Esophagus (tissue), 2 donors: ENCODE measurements around the gene CNGB1. TPM values are rescaled to one million over a fixed set of nuclear protein-coding genes. Genes with fewer than 3 reads are reported as not detected.
"Not testable (repeated sequence)": the region's sequence is repeated elsewhere in the genome, so short reads cannot be mapped to it uniquely, and the experiment has no call there.

Experiments
- H3K27ac ChIP-seq, 2 donors: one replicate each; pipeline ENCODE4 v1.5.1; 2013; ENCODE audit warnings: low read depth in 2 of 2, mild to moderate bottlenecking in 2 of 2, inconsistent platforms in 1 of 2, low read length in 1 of 2, moderate library complexity in 1 of 2
- H3K27me3 ChIP-seq, 2 donors: one replicate each; pipeline ENCODE4 v1.6.1; 2013; ENCODE audit warnings: low read length in 2 of 2, control low read depth in 1 of 2, mild to moderate bottlenecking in 1 of 2; ENCODE audit not compliant: insufficient read depth in 2 of 2, control insufficient read depth in 1 of 2
- H3K36me3 ChIP-seq, 2 donors: one replicate each; pipeline ENCODE4 v1.6.1; 2013; ENCODE audit warnings: low read length in 1 of 2; ENCODE audit not compliant: control insufficient read depth in 2 of 2, insufficient read depth in 2 of 2
- H3K4me1 ChIP-seq, 2 donors: one replicate each; pipeline ENCODE4 v1.6.1; 2013; ENCODE audit warnings: low read length in 1 of 2; ENCODE audit not compliant: control insufficient read depth in 2 of 2, insufficient read depth in 2 of 2
- H3K4me3 ChIP-seq, 2 donors: one replicate each; pipeline ENCODE4 v1.5.1; 2013; ENCODE audit warnings: low read length in 2 of 2, mild to moderate bottlenecking in 2 of 2, low read depth in 1 of 2, moderate library complexity in 1 of 2
- H3K9me3 ChIP-seq, 2 donors: one replicate each; pipeline ENCODE4 v1.6.1; 2013; ENCODE audit warnings: mild to moderate bottlenecking in 2 of 2, low read depth in 1 of 2, low read length in 1 of 2, moderate library complexity in 1 of 2; ENCODE audit not compliant: control insufficient read depth in 2 of 2, insufficient read depth in 1 of 2
- WGBS, 2 donors: extraction: QIAGEN DNeasy Blood & Tissue Kit; methylation state at CpG; one replicate each; pipeline ENCODE4 v1.1.7; 2013; 5-methylcytosine and 5-hydroxymethylcytosine counted together
- polyA plus RNA-seq, 2 donors: library from polyadenylated mRNA; stranded (reverse); fragments of 200-250 nt; gene quantifications; one replicate each; pipeline ENCODE4 v1.2.3, GENCODE V29; 2013
- donor health status: healthy with polysubstance abuse.
- donor health status: Bipolar disorder and iron deficiency.

Gene CNGB1
- polyA plus RNA-seq, 2 donors: 0.04 to 0.06 TPM

GRCh38 chr16:57924514-57924913, 46.4 kb downstream of the CNGB1 start:
- WGBS, 2 donors: 79 to 82% methylated on average over 6 of the region's 6 CpGs
- Histone ChIP-seq H3K36me3 (no peaks in the 10 kb centered on the region), H3K4me3 (no peak overlapping the region), H3K9me3 (no peaks in the 10 kb centered on the region), H3K27ac (no peak overlapping the region), H3K4me1 (no peaks in the 10 kb centered on the region), H3K27me3 (no peaks in the 10 kb centered on the region)

GRCh38 chr16:57923841-57924240, 47.1 kb downstream of the CNGB1 start:
- H3K27me3 ChIP-seq: no peaks in the 10 kb centered on the region
- no peaks in the 10 kb centered on the region for H3K36me3 ChIP-seq
- no peaks in the 10 kb centered on the region for H3K4me1 ChIP-seq
- 92 to 97% methylated on average over 2 of the region's 2 CpGs for WGBS, 2 donors
- no peak overlapping the region for H3K27ac ChIP-seq
- H3K4me3 ChIP-seq: no peak overlapping the region
- no peaks in the 10 kb centered on the region for H3K9me3 ChIP-seq

GRCh38 chr16:57923418-57923817, 47.5 kb downstream of the CNGB1 start:
- Histone ChIP-seq H3K9me3 (no peaks in the 10 kb centered on the region), H3K36me3 (no peaks in the 10 kb centered on the region), H3K27ac (no peak overlapping the region), H3K27me3 (no peaks in the 10 kb centered on the region), H3K4me1 (no peaks in the 10 kb centered on the region), H3K4me3 (no peak overlapping the region)
- WGBS, 2 donors: 80 to 82% methylated on average over 2 of the region's 2 CpGs

- Histone ChIP-seq H3K27ac (no peak overlapping the region), H3K4me1 (no peaks in the 10 kb centered on the region), H3K9me3 (no peaks in the 10 kb centered on the region), H3K4me3 (no peak overlapping the region), H3K36me3 (no peaks in the 10 kb centered on the region), H3K27me3 (no peaks in the 10 kb centered on the region)
- 58 to 73% methylated on average over 2 of the region's 2 CpGs for whole genome bisulfite sequencing, 2 donors
Observed at GRCh38 chr16:57920880-57921229, 50.1 kb downstream of the CNGB1 start.

- Histone ChIP-seq H3K27me3 (no peaks in the 10 kb centered on the region), H3K27ac (no peak overlapping the region), H3K36me3 (no peaks in the 10 kb centered on the region), H3K4me3 (no peak overlapping the region), H3K4me1 (no peaks in the 10 kb centered on the region), H3K9me3 (peaks cover 0 to under 1% of the 10 kb centered on the region in 2 donors)
- WGBS, 2 donors: 71 to 78% methylated on average over 14 of the region's 14 CpGs
Observed at GRCh38 chr16:57920215-57920879, 50.6 kb downstream of the CNGB1 start.

- Histone ChIP-seq H3K4me1 (no peaks in the 10 kb centered on the region), H3K9me3 (peaks cover 0 to 2% of the 10 kb centered on the region in 2 donors), H3K4me3 (no peak overlapping the region), H3K27ac (no peak overlapping the region), H3K27me3 (no peaks in the 10 kb centered on the region), H3K36me3 (no peaks in the 10 kb centered on the region)
- 81 to 89% methylated on average over 6 of the region's 6 CpGs for WGBS, 2 donors
Observed at GRCh38 chr16:57918994-57919393, 51.9 kb downstream of the CNGB1 start.

GRCh38 chr16:57918444-57918843, 52.5 kb downstream of the CNGB1 start:
- Histone ChIP-seq H3K36me3 (no peaks in the 10 kb centered on the region), H3K27ac (no peak overlapping the region), H3K4me1 (no peaks in the 10 kb centered on the region), H3K4me3 (no peak overlapping the region), H3K9me3 (peaks cover 0 to 2% of the 10 kb centered on the region in 2 donors), H3K27me3 (no peaks in the 10 kb centered on the region)
- WGBS, 2 donors: 84 to 89% methylated on average over 3 of the region's 3 CpGs

GRCh38 chr16:57917929-57918328, 53.0 kb downstream of the CNGB1 start:
- not testable (repeated sequence) for H3K36me3 ChIP-seq, H3K4me3 ChIP-seq, H3K27me3 ChIP-seq, H3K4me1 ChIP-seq, H3K27ac ChIP-seq, H3K9me3 ChIP-seq

GRCh38 chr16:57917489-57917888, 53.4 kb downstream of the CNGB1 start:
- not testable (repeated sequence) for H3K4me3 ChIP-seq, H3K27me3 ChIP-seq, H3K9me3 ChIP-seq, H3K27ac ChIP-seq, H3K36me3 ChIP-seq, H3K4me1 ChIP-seq
- 94 to 97% methylated on average over 2 of the region's 2 CpGs for WGBS, 2 donors

GRCh38 chr16:57916735-57917438, 54.0 kb downstream of the CNGB1 start:
- Histone ChIP-seq H3K36me3 (no peaks in the 10 kb centered on the region), H3K9me3 (peaks cover 0 to 2% of the 10 kb centered on the region in 2 donors), H3K4me3 (no peak overlapping the region), H3K27me3 (no peaks in the 10 kb centered on the region), H3K27ac (no peak overlapping the region), H3K4me1 (no peaks in the 10 kb centered on the region)
- 64 to 68% methylated on average over 17 of the region's 17 CpGs for WGBS, 2 donors
